Natural killer cell (primary cell): Measurements from ENCODE around the gene CAPN15. TPM values are rescaled to one million over a fixed set of nuclear protein-coding genes. Genes with fewer than 3 reads are reported as not detected.

ENCODE experiments used
- ATAC-seq, 3 donors: fragments of 150-1000 bp in 2 of 3; fragments of 200-7000 bp in 1 of 3; cut with Tn5 transposase; 1 replicate in 1 of 3; 2 replicates in 2 of 3; pipeline ENCODE4 v1.10.0; 2021; ENCODE audit warnings: mild to moderate bottlenecking in 2 of 3, moderate library complexity in 2 of 3
- DNase-seq, 2 donors: peaks; one replicate each; pipeline versions ENCODE4 v3.0.0 to v3.0.0-alpha.2; 2013 to 2021; ENCODE audit warnings: mixed read lengths in 1 of 2
- H3K27ac ChIP-seq: one replicate; pipeline ENCODE4 v1.5.1; 2013; ENCODE audit warnings: mild to moderate bottlenecking, low read length
- H3K27me3 ChIP-seq: one replicate; pipeline ENCODE4 v1.6.1; 2013; ENCODE audit warnings: low read length; ENCODE audit not compliant: control insufficient read depth, insufficient read depth
- H3K36me3 ChIP-seq: one replicate; pipeline ENCODE4 v1.6.1; 2013; ENCODE audit warnings: low read length; ENCODE audit not compliant: control insufficient read depth, insufficient read depth
- H3K4me1 ChIP-seq: one replicate; pipeline ENCODE4 v1.6.1; 2013; ENCODE audit warnings: low read length; ENCODE audit not compliant: control insufficient read depth, insufficient read depth
- H3K4me3 ChIP-seq: one replicate; pipeline ENCODE4 v1.5.1; 2013; ENCODE audit warnings: low read length
- H3K9me3 ChIP-seq: one replicate; pipeline ENCODE4 v1.6.1; 2013; ENCODE audit warnings: low read length; ENCODE audit not compliant: control insufficient read depth, insufficient read depth
- H3K27ac Mint-ChIP-seq, 2 donors: one replicate each; pipeline ENCODE4 v1.8.0; 2022; ENCODE audit warnings: mild to moderate bottlenecking in 2 of 2, mixed read lengths in 2 of 2, moderate library complexity in 1 of 2
- H3K27me3 Mint-ChIP-seq, 2 donors: one replicate each; pipeline ENCODE4 v1.8.0; 2022; ENCODE audit warnings: low read depth in 2 of 2, mixed read lengths in 2 of 2
- H3K36me3 Mint-ChIP-seq: one replicate; pipeline ENCODE4 v1.8.0; 2022; ENCODE audit warnings: mixed read lengths
- H3K4me1 Mint-ChIP-seq, 2 donors: one replicate each; pipeline ENCODE4 v1.8.0; 2022; ENCODE audit warnings: mixed read lengths in 2 of 2
- H3K4me3 Mint-ChIP-seq: one replicate; pipeline ENCODE4 v1.8.0; 2022; ENCODE audit warnings: mild to moderate bottlenecking, moderate library complexity, mixed read lengths
- H3K9me3 Mint-ChIP-seq, 2 donors: one replicate each; pipeline ENCODE4 v1.8.0; 2022; ENCODE audit warnings: mixed read lengths in 2 of 2
- WGBS: methylation state at CpG from one replicate; pipeline ENCODE4 v1.1.7; 2013; ENCODE audit warnings: missing lambda C conversion rate; ENCODE audit not compliant: insufficient coverage; 5-methylcytosine and 5-hydroxymethylcytosine counted together
- intact Hi-C: fragments of 100-400 bp; cut with micrococcal nuclease; formaldehyde crosslinking; loops from one replicate; pipeline ENCODE4 v1.14.2; 2022
- total RNA-seq, 4 donors: library from RNA; stranded (reverse); fragments of 120-200 nt in 1 of 4; gene quantifications; one replicate each; pipeline versions ENCODE4 v1.2.3 to v1.2.4, GENCODE V29; 2013 to 2022
- TF ChIP-seq, protein P1 (sequence below): fragments of 200-600 bp; IDR thresholded peaks from one replicate; pipeline ENCODE4 v1.8.0; 2022; ENCODE audit warnings: antibody characterized with exemption

Gene CAPN15
- total RNA-seq, 3 donors from 2014 or later (not counting 1 experiment from before 2014, with no cell fraction given): 151 to 275 (median 186) TPM

DNA sequence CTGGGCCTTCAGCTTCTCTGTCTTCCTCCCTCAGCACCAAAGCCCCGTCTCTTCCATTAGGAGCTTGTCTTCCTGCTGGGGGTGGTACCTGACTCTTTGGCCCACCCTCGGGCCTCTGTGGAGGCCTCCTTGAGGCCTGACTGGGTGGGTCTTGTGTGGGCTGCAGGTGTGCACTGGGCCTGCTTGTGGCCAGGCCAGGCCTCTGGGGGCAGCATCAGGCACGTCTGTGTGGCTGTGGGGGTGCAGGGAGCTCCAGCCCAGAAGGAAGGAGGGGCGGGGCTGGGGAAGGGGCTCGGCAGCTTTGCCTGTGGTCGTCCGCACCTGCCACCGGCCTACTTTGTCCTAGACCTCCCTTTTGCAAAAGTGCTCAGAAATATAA lies 49.3 kb downstream of the CAPN15 start:
- H3K27me3 Mint-ChIP-seq: no peaks in the 10 kb centered on the region
- DNase-seq: no peak
- no peaks in the 10 kb centered on the region for H3K9me3 Mint-ChIP-seq
- ATAC-seq: no peak
- no peak overlapping the region for H3K27ac Mint-ChIP-seq
- peaks cover 2% of the 10 kb centered on the region for H3K36me3 ChIP-seq
- no peaks in the 10 kb centered on the region for H3K36me3 Mint-ChIP-seq
- no peak overlapping the region for H3K27ac ChIP-seq
- intact Hi-C loops: no loop called here
- H3K9me3 ChIP-seq: no peaks in the 10 kb centered on the region
- no peak overlapping the region for H3K4me3 ChIP-seq
- TF ChIP-seq, protein P1, sequence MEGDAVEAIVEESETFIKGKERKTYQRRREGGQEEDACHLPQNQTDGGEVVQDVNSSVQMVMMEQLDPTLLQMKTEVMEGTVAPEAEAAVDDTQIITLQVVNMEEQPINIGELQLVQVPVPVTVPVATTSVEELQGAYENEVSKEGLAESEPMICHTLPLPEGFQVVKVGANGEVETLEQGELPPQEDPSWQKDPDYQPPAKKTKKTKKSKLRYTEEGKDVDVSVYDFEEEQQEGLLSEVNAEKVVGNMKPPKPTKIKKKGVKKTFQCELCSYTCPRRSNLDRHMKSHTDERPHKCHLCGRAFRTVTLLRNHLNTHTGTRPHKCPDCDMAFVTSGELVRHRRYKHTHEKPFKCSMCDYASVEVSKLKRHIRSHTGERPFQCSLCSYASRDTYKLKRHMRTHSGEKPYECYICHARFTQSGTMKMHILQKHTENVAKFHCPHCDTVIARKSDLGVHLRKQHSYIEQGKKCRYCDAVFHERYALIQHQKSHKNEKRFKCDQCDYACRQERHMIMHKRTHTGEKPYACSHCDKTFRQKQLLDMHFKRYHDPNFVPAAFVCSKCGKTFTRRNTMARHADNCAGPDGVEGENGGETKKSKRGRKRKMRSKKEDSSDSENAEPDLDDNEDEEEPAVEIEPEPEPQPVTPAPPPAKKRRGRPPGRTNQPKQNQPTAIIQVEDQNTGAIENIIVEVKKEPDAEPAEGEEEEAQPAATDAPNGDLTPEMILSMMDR: no peak
- H3K4me1 ChIP-seq: peaks cover 8% of the 10 kb centered on the region
- H3K4me3 Mint-ChIP-seq: no peak overlapping the region
- no peaks in the 10 kb centered on the region for H3K27me3 ChIP-seq
- peaks cover 2 to 3% of the 10 kb centered on the region in 2 donors for H3K4me1 Mint-ChIP-seq
- 42% methylated on average over 4 of the region's 8 CpGs for WGBS

DNA sequence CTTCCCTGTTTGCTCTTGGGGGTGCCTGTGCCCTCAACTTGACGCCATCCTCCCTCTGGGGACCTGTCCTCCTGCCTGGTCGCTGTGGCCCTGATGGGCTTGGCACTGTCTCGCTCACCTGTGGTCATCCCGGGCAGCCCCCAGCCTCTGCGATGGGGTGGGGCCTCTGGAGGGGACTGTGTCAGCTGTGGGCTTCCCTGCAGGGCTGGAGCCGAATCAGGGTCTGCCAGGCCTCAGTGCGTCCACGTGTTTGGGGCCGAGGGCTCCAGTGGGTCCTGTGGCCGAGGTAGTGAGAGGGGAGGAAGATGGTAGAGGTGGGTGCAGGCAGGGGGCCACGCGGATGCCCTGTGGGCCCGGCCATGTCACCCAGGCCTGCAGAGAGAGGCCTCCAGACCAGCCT lies 50.3 kb downstream of the CAPN15 start:
- H3K27me3 ChIP-seq: no peaks in the 10 kb centered on the region
- H3K36me3 ChIP-seq: peaks cover 2% of the 10 kb centered on the region
- H3K9me3 ChIP-seq: no peaks in the 10 kb centered on the region
- 97% methylated on average over 13 of the region's 13 CpGs for WGBS
- no peak overlapping the region for H3K4me3 Mint-ChIP-seq
- DNase-seq (no peak), ATAC-seq (no peak)
- no peaks in the 10 kb centered on the region for H3K36me3 Mint-ChIP-seq
- no peak overlapping the region for H3K27ac ChIP-seq
- no peak overlapping the region for H3K4me3 ChIP-seq
- no peaks in the 10 kb centered on the region for H3K27me3 Mint-ChIP-seq
- no peaks in the 10 kb centered on the region for H3K4me1 Mint-ChIP-seq
- H3K4me1 ChIP-seq: peaks cover 8% of the 10 kb centered on the region
- TF ChIP-seq, protein P1: no peak
- intact Hi-C loops: loop anchor here (2.0 kb wide), 1 partner anchor 33 kb away; no protein-coding TSS in a partner anchor
- H3K9me3 Mint-ChIP-seq: no peaks in the 10 kb centered on the region
- no peak overlapping the region for H3K27ac Mint-ChIP-seq

DNA sequence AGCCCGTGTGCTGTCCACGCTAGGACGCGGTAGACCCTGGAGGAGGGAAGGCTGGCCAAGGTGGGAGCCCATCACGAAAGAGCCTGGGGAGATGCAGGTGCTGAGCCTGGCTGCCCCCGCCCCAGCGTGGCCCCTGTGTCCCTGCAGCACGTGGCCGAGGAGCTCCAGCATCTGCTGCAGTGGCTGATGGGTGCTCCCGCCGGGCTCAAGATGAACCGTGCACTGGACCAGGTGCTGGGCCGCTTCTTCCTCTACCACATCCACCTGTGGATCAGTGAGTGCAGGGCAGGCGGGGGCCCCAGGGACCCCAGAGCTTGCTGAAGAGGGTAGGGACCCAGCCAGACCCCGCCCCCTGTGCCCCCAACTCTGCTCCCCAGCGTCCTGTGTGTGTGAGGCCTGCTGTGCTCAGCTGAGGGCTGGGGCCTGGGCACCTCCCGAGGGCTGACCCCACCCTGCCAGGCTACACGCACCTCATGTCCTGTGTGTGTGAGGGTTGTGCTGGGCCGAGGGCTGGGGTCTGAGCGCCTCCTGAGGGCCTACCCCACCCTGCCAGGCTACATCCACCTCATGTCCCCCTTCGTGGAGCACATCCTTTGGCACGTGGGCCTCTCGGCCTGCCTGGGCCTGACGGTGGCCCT lies 50.8 kb downstream of the CAPN15 start:
- TF ChIP-seq, protein P1: no peak
- no peak for DNase-seq
- H3K27me3 Mint-ChIP-seq: no peaks in the 10 kb centered on the region
- no peaks in the 10 kb centered on the region for H3K36me3 Mint-ChIP-seq
- ATAC-seq: no peak
- H3K4me3 Mint-ChIP-seq: no peak overlapping the region
- Histone ChIP-seq H3K27me3 (no peaks in the 10 kb centered on the region), H3K36me3 (peaks cover 2% of the 10 kb centered on the region), H3K27ac (no peak overlapping the region), H3K4me1 (peaks cover 8% of the 10 kb centered on the region), H3K9me3 (no peaks in the 10 kb centered on the region), H3K4me3 (no peak overlapping the region)
- WGBS: 90% methylated on average over 24 of the region's 24 CpGs
- H3K4me1 Mint-ChIP-seq: no peaks in the 10 kb centered on the region
- no peak overlapping the region for H3K27ac Mint-ChIP-seq
- intact Hi-C loops: loop anchor here (2.0 kb wide), 1 partner anchor 32 kb away; no protein-coding TSS in a partner anchor
- H3K9me3 Mint-ChIP-seq: no peaks in the 10 kb centered on the region
